ENCODE data around the gene SOX3.

The SOX3 gene

GRCh38 chrX:140504371-140505324 is at the start of gene SOX3:
SOX3 (minus strand) TSS chrX:140505069; CDS start chrX:140505060, 9 bp downstream.
- DNase-seq (ENCODE audit: low read depth, low spot score), result no peak
- H3K27ac ChIP-seq, result no peak within 1 kb of the TSS

GRCh38 chrX:140548985-140549384 is 44.1 kb upstream of the SOX3 start:
- H3K27ac ChIP-seq, result no peak overlapping the region
- DNase-seq (ENCODE audit: low read depth, low spot score), result no peak

- no peak for DNase-seq (ENCODE audit: low read depth, low spot score)
- no peak overlapping the region for H3K27ac ChIP-seq
These were observed 21.3 kb upstream of the SOX3 start for GRCh38 chrX:140526171-140526570.

- H3K27ac ChIP-seq, result no peak overlapping the region
- no peak for DNase-seq (ENCODE audit: low read depth, low spot score)
These were observed 20.6 kb upstream of the SOX3 start for GRCh38 chrX:140525448-140525847.

- no peak for DNase-seq (ENCODE audit: low read depth, low spot score)
- H3K27ac ChIP-seq, result no peak overlapping the region
These were observed 19.7 kb upstream of the SOX3 start for GRCh38 chrX:140524556-140524955.

GRCh38 chrX:140521393-140521792 is 16.5 kb upstream of the SOX3 start:
- DNase-seq (ENCODE audit: low read depth, low spot score), result no peak
- H3K27ac ChIP-seq, result no peak overlapping the region

- H3K27ac ChIP-seq, result no peak overlapping the region
- DNase-seq (ENCODE audit: low read depth, low spot score), result no peak
These were observed 9.7 kb upstream of the SOX3 start for GRCh38 chrX:140514554-140514953.

GRCh38 chrX:140510895-140511295 is 6.0 kb upstream of the SOX3 start:
- H3K27ac ChIP-seq, result no peak overlapping the region
- DNase-seq (ENCODE audit: low read depth, low spot score), result no peak

GRCh38 chrX:140510306-140510676 is 5.4 kb upstream of the SOX3 start:
- H3K27ac ChIP-seq, result no peak overlapping the region
- no peak for DNase-seq (ENCODE audit: low read depth, low spot score)

GRCh38 chrX:140509468-140510305 is 4.8 kb upstream of the SOX3 start:
- H3K27ac ChIP-seq, result no peak overlapping the region
- no peak for DNase-seq (ENCODE audit: low read depth, low spot score)

- no peak for DNase-seq (ENCODE audit: low read depth, low spot score)
- H3K27ac ChIP-seq, result no peak overlapping the region
These were observed 4.1 kb upstream of the SOX3 start for GRCh38 chrX:140508958-140509357.

GRCh38 chrX:140507982-140508305 is 3.1 kb upstream of the SOX3 start:
- no peak for DNase-seq (ENCODE audit: low read depth, low spot score)
- no peak overlapping the region for H3K27ac ChIP-seq

GRCh38 chrX:140507223-140507981 is 2.5 kb upstream of the SOX3 start:
- no peak overlapping the region for H3K27ac ChIP-seq
- DNase-seq (ENCODE audit: low read depth, low spot score), result no peak

- no peak for DNase-seq (ENCODE audit: low read depth, low spot score)
- no peak overlapping the region for H3K27ac ChIP-seq
These were observed 810 bp upstream of the SOX3 start for GRCh38 chrX:140505421-140506337.

- DNase-seq (ENCODE audit: low read depth, low spot score), result no peak
- no peak overlapping the region for H3K27ac ChIP-seq
These were observed 1.0 kb downstream of the SOX3 start for GRCh38 chrX:140503714-140504351.

- no peak for DNase-seq (ENCODE audit: low read depth, low spot score)
- no peak overlapping the region for H3K27ac ChIP-seq
These were observed 1.6 kb downstream of the SOX3 start for GRCh38 chrX:140503238-140503601.

GRCh38 chrX:140502491-140503237 is 2.2 kb downstream of the SOX3 start:
- no peak for DNase-seq (ENCODE audit: low read depth, low spot score)
- H3K27ac ChIP-seq, result no peak overlapping the region

GRCh38 chrX:140501940-140502468 is 2.9 kb downstream of the SOX3 start:
- DNase-seq (ENCODE audit: low read depth, low spot score), result no peak
- no peak overlapping the region for H3K27ac ChIP-seq
